CD4-positive, alpha-beta T cell treated with Interleukin-12 subunit alpha and Interleukin-12 subunit beta, for 1 hour (primary cell): Measurements from ENCODE around the gene PRR7.

Experiments
- DNase-seq: peaks from one replicate; pipeline ENCODE4 v3.0.0-alpha.2; 2020

PRR7 gene

DNA sequence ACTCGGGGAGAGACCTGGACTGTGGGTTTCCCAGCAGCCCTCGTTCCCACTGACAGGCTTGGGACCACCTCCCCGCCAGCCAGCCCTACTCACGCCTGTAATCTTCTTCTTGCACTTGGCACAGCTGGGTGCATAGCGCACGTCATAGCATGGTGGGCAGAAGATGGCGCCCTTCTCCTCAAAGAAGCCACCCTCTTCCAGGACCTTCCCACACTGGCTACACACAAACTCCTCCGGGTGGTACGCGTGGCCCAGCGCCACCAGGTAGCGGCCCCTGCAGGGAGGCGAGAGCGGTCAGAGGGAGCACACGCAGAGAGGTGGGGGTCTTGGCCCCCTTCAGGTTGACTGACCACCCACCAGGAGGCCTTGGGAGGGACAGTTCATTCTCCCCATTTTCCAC lies 41.4 kb downstream of the PRR7 start:
- no peak for DNase-seq

DNA sequence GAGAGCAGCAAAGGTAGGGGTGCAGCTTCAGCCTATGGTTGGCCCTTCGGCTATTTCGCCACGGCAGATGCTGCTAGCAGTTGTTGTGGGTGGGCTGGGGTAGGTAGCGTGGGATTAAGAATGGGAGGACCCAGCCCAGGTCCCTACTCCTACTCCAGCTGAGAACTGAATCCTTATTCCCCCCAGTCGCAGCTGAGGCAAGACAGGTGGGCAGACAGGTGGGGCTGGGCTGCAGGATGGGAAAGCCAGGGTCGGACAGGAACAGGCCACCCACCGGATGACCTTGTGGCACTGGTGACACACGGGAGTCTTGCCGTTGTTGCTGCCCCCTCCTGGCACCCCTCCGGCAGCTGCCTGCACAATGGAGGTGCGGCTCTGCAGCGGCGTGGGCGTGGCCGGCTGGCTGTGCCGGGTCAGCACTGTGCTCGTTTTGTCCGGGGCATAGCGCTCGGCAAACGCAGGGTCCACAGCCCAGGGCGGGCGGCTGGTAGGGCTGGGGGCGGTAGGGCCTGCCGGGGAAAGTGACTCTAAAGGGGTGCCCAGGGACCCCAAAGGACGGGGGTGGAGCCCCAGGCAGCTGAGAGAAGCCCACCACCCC lies 42.6 kb downstream of the PRR7 start:
- DNase-seq, result no peak

DNA sequence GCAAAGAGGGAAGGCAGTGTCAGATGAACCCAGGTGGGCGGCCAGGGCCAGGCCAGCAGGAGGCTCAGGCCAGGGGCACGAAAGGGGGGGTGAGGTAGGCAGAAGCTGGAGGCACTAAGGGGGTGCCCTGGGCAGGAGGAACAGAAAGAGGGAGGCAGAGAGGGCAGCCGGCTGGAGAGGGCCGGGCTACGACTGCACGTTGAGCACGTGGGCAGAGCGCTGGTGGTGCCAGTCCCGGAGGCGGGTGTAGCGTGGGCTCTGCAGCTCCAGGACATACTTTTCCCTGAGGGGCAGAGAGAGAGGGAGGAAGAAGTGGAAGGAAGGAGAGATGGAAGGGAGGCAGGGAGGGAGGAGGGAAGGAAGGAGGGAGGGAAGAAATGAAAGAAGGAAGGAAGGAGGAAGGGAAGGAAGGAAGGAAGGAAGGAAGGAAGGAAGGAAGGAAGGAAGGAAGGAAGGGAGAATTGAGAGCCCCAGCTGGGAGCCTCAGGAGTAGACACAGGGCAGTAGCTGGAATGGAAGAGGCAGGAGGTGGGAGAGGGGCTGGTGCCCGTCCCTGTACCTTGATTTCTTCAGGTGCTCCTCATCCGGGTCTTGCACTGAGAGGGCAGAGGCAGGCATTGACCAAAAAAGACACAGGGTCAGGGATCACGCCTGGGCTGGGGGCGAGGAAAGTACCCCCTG lies 43.8 kb downstream of the PRR7 start:
- no peak for DNase-seq

DNA sequence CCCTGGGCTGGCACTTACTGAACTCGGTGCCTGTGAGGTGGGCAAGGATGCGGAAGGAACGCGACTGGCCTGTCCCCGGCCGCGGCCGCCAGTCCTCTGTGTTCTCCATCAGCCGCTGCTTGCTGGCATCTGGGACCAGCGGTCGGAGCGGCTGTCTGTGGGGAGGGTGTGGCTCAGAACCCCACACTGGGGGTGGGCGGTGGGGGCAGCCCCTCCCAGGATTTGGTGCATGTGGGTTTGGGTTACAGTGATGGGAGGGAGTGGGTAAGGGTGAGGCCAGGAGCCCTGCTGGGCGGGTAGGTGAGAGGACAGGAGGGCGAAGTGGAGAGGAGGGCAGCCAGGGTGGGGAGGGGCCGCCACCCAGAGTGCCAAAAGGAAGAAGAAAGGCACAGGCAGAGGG lies 44.4 kb downstream of the PRR7 start:
- DNase-seq, result no peak

DNA sequence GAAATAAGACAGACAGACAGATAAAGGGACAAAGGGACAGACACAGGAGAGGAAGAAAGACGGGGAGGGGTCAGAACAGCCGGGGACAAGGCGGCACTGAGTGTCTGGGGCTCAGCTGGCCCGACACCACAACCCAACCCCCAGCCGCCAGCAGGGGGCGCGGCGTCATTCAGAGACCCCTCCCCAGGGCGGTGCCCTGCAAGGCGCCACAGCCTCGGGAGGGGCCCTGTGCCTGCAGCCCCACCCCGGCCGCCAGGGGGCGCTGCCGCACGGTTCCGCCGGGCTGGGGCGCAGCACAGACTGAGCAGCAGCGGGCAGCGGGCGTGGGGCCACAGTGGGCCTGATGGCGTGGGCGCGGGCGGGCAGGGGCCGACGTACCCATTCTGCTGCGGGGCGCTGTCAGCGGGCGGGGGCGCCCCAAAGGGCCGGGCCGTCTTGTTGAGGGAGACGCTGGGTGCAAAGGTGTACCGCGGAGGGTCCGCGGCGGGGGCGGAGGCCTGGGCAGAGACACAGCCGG lies 44.9 kb downstream of the PRR7 start:
- no peak for DNase-seq

DNA sequence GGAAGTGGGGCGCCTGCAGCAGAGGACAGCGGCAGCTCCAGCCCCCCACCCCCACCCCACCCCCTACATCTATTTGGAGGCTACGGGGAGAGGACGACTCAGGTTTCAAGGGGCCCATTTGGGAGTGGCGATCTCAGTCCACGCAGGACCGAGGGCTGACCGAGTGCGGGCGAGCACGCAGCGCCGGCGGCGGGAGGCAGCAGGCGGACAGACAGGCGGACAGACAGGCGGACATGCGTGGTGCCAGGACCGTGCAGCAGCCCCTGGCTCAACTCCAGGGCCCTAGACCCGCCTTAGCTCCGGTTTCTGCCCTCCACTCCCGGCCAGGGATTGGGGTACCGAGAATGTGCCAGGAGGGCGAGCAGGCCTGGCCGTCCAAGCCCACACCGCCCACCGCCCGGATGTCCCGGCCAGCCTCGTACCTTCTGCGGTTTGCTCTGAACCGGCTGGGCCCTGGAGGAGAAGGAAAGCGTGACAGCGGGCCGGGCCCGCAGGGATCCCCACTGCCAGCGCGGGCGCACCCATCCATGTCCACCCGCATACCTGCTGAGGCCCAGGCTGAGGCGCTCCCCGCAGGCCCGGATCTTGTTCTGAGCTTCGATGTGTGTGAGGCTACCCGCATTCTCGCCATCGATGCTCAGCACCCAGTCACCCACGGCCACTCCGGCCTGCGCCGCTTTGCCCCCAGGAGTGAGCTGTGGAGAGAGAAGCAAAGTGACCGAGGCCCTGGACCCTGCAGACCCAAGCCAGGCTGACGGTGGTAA lies 45.6 kb downstream of the PRR7 start:
- DNase-seq, result no peak

DNA sequence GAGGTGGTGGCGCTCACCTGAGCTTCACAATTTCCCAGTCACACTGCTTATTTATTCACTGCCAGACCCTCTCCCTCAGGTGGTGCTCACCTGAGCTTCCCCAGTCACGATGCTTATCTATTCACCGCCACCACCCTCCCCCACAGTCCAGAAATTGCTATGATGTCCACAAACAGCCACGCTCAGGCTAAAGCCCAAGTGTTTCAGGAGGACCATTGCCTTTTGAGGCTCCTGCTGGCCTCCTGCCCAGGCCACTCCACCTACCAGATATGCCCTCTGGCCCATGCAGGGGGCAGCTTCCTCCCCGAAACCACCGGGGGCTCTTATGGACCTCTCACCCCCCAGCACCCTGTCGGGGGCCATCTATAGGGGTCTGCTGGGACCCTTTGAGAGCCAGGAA lies 46.2 kb downstream of the PRR7 start:
- no peak for DNase-seq

DNA sequence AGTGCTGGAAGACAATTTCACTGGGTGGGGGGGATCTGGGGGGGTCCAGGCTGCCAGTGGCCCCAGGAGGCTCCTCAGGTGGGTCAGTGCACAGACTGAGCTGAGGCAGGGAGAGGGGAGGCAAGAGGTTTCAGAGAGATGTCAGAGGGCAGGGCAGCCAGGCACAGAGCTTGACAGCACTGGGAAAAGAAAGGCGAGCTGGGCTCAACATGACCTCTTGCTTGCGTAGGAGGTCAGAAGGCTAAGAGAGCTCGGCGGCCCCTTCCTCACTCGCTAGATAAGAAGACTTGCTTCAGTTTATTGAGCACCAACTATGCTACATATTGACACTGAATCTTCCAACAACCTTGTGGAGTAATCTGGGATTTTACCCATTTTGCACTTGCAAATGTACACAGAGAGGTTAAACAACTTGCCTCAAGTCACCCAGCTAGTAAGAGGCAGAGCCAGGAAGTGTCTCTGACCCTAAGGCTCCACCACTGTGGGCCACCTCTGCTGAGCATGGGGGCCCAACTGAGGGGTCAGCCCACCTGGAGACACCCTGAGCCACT lies 47.3 kb downstream of the PRR7 start:
- DNase-seq, result no peak

DNA sequence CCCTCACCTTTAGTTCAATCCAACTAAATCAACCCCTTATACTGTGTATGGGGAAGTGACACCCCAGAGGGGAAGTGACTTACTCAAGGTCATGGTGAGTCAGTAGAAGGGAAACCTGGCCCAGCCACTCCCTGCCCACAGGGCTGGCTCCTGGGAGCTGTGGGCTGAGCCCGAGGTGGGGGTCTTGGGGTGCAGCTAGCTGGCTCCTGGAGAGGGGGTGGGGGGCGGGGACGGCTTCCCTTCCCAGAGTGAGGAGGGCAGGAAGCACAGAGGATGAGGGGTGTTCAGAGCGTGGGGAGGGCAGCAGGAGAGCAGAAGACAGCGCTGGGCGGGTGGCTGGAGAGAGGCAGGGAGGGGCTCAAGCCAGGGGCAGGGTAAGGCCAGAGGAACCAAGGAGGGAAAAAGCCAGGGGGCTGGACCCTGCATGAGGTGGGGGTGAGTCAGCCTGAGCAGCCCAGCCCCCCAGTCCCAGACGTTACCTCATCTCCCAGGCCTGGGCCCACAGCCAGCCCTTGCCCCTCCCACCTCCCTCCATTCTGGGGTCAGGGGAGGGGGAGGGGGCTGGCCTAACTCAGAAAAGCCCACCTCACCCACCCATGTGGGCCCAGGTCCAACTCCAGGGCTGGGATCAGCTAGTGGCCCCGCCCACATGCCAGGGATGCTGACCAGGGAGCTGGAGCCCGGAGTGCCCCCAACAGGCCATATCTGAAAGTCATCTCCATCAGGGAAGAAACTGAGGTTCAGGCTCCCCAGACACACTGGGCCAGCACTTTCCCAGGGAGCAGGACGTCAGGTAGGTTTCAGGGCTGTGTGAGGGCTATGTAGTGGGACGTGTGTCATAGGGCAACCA lies 48.0 kb downstream of the PRR7 start:
- DNase-seq, result peak; percentile 30

DNA sequence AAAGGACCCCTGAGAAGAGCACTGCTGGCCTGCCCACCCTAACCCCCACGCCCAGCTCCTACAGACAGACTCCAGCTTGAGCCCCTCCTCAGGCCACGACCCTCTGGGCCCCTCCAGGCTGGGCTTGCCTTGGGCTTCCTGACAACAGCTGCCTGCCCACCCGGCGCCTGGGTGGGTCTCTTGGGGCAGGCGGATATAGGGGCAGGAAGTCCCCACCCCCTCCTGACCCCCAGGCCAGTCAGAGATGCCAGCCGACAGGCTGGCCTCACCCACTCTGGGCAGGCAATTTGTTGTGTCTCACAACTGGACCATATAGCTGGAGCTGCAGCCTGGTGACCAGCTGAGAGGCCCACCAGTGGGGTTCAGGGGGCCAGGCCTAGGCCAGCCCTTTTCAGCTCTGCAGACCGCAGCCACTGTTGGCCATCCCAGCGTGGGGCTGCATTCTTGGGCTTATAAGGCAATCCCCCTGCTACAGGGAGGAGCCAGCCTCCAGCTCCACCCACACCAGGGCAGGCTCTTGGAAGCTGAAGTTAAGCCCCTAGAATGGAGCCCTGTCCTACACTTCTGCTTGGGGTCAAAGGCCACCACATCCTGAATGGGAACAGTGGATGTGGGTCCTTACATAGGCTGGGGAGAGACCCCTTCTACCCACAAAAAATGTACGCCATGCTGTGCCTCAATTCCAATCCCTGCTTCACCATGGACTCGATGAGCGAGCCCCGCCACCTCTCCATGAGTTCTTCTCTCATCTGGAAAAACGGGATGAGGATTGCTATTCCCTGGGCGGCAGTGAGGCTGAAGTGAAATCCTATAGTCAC lies 48.8 kb downstream of the PRR7 start:
- DNase-seq, result no peak

DNA sequence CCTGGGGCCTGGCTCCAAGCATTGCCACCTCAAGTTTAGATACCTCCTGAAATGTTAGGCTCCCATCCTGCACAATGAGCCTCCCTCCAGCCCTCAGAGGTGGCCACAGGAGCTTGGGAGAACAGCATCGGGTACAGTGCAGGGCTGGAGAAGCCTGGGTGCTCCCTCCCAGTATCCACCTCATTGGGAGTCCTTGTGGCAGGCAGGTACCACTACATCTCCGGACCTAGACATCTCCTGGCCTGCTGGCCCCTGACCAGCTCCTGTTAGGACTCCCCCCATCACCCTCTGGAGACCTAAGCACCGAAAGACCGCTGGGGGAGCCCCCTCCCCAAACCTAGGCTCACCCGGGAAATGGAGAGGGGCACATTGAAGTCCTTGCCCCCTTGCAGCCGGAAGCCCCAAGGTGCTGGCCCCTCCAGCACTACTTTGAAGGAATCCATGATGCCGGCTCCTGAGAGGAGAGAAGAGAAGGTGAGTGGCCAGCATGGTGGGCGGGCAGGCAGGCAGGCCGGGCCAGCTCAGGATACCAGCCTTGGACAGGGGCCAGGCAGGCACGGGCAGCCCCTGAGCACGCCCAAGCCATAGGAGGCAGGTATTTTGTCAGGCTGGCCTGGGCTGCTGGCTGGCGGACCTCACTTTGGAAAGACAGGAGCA lies 49.6 kb downstream of the PRR7 start:
- no peak for DNase-seq

DNA sequence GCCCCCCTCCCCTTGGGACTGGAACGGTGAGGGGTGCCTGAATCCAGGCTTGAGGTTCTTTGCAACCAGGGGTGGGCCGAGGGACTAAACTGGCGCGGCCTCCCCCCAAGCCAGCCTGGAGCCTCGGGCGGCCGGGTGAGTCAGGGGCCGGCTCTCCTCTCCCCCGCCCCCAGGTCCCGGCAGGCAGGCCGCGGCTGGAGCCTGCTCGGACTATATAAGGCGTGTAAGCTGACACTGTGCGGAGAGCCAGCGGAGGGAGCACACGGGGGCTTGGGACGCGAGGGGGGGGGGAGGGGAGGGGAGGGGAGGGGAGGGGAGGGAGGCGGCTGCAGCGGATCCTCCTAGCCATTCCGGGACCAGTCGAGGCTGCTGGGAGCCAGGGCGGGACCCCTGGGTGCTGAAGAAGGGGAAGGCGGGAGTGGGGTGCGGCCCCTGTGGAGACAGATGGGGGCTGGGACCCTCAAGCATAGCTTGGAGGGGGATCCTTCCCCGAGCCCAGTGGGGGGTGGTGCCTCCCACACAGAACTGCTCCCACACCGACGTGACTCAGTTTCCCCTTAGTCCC lies 50.2 kb downstream of the PRR7 start:
- DNase-seq, result no peak

DNA sequence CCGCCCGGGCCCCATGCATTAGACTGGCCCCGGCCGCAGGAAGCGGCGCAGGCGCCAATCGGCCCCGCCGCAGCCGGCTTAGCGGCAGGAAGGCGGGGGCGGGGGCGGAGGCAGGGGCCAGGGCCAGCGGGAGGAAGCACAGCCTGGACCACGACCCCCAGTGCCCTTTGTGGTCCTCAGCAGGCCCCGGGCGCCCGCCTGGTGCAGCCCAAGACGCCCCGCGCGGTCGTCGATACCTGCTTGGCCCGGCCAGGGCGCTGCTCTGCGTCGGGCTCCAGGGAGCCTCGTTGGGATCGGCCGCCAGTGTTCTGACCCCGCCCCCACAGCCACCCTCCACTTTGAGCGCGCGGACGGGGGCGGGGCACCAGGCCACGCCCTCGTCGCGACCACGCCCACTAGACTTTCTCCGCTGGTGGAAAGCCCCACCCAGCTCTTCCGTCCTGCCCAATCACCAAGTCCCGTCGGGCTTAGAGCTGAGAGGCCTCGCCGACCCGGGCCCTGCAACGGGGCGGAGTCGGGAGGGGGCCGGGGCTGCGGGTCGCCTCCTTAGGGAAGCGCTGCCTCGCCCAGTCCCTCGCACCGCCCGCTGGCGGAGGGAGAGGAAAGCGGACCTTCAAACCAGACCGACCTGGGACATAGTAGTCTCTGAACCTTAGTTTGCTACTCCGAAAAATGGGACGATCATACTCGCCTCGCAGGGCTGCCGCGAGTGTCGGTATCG lies 50.8 kb downstream of the PRR7 start, which contains the start of gene PDLIM7:
PDLIM7 (minus strand) TSS at position 313 of the 721 bp plus-strand sequence. CDS start 1,092 bp downstream, outside the sequence.
- DNase-seq, result peak; percentile 96

DNA sequence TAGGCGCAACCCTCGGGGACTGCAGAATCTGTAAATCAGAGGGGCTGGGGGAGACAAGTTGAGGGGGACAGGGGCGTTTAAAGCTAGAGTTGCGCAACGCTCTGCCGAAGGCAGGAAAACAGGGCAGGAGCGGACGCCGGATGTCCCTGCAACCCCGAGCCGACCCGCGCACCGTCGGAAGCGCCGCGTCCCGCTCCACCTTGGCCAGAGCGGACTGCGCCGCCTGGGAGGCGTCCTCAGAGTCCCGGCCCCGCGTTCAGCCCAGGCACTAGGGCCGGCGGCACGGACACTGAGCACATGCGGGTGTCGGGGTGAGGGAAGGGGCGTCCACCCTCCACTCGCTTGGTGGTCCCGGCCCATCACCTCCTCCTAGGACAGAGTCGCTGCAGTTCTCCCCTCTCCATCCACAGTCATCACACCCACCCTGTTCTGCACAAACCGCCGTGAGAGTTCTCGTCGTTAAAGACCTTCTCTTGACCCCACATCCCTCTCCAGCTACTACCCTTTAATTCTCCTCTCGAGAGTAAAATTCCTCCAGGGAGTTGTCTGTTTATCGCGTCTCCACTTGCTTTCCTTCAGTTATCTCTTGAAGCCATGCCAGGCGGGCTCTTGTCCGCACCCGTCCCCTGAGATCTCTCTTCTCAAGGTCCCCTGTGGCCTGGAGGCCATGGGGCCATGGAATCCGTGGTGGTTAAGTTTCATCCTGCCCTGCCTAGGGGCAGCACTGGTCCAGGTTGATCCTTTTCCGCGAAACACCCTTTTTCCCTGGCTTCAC lies 51.6 kb downstream of the PRR7 start:
- no peak for DNase-seq

DNA sequence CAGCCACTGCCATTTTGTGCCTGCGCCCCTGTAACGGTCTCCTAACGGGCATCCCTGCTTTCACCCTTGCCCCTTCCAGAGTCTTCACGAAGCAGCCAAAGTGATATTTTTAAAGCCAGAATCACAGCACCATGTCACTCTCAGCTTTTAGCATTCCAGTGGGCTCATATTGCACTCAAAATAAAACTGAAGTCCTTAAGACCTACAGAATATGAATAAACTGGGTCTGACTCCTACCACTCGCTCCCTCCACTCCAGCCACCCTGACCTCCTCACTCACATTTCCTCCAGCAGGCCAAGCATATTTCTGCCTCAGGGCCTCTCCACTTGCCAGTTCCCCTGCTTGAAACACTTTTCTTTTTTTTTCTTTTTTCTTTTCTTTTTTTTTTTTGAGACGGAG lies 53.2 kb downstream of the PRR7 start:
- DNase-seq, result no peak

DNA sequence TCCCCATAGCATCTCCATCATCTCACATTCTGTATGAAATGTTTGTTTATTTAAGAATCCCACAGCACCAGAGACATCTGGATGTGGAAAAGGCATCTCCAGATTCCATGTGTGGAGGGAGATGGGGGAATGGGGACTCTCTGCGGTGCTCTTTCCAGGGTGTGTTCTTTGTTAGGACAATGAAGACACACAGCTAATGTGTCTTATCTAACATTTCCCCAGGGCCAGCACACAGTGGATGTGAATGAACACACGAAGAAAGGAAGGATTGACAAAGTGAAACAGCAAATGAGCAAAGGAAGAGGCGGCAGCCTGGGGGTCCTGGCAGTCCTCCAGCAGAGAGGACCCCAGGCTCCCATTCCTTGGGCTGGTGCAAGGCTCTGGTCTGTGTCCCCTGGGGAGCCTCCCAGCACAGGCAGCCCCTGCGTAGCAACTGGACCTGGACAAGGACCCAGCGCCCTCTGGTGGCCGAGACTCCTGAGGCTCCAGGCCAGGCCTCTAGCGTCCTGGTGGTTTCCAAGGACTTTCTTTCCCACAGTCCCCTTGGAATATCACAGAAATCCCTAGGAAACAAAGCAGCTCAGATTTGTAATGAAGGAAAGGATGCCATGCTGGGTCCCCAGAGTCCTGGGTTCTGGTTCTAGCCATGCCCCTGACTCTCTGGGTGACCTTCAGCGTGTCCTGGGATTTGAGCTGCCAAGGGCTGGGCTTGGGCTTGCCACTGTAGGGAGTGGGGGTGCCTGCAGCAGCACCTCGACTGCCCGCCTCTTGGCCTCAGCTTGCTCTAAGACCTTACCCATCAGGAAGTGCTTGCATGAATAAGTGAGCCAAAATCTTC lies 54.3 kb downstream of the PRR7 start:
- peak; percentile 85 for DNase-seq

DNA sequence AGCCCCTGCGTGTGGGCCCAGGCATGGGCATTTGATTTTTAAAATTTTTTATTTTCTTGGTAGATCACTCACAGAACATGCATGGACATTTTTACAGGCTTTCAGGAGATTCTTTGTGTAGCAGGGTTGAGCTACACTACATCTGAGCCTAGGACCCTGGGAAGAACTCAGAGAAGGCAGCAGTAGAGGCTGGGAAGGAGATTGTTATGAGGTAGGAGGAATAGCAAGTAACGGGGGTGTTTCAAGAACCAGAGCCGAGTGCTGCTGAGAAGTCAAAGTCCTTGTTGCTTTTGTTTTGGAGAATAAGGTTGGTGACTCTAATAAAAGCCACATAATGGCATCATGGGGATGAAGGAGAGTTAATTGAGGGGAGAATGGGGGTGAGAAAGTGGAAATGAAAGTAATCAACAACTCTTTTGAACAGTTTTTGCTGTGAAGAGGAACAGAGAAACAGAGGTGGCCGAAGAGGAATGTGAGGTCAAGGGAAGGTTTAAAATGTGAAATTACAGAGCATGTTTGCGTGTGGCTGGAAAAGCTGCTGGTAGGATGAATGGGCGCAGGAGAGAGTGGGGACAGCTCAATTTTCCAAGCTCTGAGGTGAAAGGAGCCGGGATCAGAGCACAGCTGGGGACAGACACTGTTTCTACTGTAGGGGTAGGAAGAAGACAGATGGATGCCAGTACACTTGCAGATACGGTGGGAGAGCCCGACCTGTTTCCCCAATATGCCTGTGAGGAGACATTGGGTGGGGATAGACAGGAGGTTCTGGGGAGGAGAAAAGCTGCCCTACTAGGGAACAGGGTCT lies 55.5 kb downstream of the PRR7 start:
- DNase-seq, result no peak
